ENCODE data around the gene ABCA9.

The ABCA9 gene

DNA sequence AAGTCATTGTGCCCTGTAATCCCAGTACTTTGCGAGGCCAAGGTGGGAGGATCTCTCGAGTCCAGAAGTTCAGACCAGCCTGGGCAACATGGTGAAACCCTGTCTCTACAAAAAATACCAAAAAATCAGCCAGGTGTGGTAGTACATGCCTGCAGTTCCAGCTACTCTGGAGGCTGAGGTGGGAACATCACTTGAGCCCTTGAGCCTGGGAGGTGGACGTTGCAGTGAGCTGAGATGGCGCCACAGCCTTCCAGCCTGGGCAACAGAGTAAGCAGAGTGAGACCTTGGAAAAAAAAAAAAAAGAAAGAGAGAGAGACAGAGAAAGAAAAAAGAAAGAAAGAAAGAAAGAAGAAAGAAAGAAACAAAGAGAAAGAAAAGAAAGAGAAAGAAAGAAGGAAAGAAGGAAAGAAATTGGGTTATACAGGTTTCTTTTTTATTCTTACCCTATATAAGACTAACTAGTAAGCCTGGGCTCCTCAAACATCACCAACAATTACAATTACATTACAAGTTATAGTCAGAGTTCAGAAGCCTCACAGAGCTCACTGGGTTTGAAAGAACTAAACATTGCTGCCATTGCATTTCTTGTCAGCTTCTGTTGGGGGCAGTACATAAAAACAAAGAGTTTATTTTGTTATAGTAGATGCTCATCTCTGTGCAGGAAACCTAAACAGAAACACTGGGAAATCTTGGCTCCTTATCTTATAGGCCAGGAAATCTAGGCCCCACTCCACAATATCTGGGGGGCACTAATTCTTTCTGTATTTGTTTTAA lies 6.7 kb upstream of the ABCA9 start:
- no peak for DNase-seq (ENCODE audit: low spot score)

- DNase-seq (ENCODE audit: low spot score) = no peak
Observed at GRCh38 chr17:69066482-69066881, 5.8 kb upstream of the ABCA9 start.

DNA sequence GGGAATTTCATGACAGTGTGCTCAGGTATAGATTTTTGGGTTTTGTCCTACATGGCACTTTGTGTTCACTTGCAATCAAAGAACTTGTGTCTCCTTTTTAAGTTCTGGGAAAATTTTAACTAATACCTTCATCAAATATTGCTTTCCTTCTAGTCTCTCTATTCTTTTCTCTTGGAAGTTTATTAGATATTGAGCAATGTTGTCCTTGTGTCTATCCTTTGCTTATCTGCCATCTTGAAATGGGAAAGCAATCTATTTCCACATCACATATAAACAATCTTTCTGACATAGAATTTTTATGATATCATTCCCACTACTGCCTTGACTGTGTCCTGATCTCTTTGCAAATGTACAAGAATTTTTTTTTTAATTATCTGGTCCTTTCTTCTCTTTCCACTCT lies 4.4 kb upstream of the ABCA9 start:
- no peak for DNase-seq (ENCODE audit: low spot score)

DNA sequence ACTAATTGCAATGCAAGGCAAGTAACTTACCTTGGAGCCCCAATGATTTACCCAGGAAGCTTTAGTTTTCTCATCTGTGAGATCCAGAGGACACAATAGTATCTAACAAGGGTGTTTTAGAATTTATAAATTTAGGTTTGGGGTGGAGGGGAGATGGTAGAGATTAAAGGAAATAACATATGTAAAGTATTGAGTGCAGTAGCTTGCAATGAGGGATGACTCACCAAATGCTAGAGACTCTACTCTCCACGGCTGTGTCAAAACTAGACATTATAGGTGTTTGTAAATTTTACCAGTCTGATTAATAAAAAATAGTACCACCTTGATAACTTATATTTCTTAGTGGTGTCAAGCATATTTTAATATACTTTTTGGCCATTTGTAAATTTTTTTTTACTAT lies 3.7 kb upstream of the ABCA9 start:
- DNase-seq (ENCODE audit: low spot score) = no peak

DNA sequence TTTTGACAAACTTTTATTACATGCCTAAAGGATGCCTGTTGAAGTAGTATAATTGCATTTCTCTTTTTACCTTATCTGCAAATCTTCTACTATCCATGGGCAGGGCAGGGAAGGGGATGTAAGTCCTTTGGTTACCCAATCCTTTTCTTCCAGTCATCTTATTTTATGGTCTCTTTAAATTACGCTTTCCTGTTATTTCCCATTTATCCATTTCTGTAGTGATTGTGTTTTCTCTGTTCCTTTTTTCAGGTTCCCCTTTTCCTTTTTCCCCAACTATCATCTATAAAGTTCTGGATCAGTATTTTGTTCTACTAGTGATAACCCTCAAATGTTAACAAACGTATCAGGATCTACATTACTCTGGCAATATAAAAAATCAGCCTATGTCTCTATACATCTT lies 3.3 kb upstream of the ABCA9 start:
- DNase-seq (ENCODE audit: low spot score) = no peak

DNA sequence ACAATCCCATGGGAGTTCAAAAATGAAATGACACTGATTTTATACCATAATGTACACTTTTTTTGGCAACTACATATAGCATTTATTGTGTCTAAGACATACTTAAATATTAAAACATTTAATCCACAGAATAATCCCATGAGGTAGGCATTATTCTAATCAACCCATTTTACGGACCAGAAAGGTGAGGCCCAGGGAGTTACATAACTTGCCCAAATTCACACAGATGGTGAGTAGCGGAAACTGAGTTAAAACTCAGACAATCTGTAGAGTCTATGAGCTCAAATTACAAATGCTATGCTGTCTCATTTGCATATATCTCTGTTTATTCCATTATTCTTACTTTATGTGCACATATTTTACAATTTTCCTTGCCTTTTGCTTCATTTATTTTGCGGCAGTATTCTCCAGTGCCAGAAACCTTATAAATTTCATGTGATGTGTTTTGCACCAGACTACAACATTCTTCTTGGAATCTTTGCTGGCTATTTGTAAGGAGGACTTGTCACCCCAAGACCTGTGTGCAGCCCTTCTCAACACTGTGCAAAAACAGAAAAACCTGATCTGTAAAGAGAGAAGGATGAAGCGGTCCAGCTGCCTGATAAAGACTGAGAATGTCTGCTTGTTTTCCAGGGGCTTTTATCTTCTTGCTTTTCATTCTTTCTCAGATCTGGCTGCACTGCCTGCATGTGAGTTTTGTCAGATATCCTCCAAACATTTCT lies 2.3 kb upstream of the ABCA9 start:
- no peak for DNase-seq (ENCODE audit: low spot score)

- DNase-seq (ENCODE audit: low spot score) = no peak
Observed at GRCh38 chr17:69061721-69062556, 1.2 kb upstream of the ABCA9 start.

GRCh38 chr17:69059458-69060175 lies 1.1 kb downstream of the ABCA9 start:
- DNase-seq (ENCODE audit: low spot score) = no peak

DNA sequence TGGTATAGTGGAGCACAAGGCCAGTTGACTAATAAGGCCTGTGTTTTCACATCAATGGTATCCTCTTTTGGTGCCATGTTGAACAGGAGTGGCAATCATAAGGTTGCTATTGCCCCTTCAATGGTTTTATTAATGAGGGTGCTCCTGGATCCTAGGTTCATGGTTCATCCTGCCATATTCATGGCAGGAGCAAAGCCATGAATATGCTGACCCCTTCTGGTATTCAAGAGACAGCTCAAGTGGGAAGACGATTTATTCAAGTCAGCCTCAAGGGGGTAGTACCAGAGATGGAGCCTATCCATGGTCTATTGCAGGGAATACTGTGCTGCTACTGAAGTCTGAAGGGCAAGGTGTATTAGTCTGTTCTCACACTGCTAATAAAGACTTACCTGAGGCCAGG lies 2.6 kb downstream of the ABCA9 start:
- no peak for DNase-seq (ENCODE audit: low spot score)

- DNase-seq (ENCODE audit: low spot score) = no peak
Observed at GRCh38 chr17:69057280-69057679, 3.4 kb downstream of the ABCA9 start.

DNA sequence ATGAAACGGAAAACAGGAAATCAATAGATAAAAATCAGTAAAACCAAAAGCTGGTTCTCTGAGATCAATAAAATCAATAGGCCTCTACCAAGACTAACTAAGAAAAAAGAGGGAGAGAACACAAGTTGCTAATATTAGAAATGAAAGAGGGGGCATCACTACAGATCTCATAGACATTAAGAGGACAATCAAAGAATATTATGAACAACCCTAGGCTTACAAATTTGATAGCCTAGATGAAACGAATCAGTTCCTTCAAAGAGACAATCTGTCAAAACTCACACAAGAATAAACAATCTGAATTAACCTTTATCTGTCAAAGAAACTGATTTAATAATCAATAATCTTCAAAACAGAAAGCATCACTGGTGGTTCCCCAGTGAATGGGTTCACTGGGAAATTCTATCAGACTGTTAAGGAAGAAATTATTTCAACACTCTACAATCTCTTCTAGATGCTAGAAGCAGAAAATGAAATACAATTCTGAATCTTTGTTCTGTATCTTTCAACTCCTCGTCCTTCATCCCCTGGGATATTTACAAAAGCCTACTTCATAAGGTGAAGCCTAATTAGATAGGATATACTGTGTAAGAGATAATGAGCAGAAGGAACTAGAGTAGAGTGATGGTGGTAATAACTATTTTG lies 4.4 kb downstream of the ABCA9 start:
- DNase-seq (ENCODE audit: low spot score) = no peak

- DNase-seq (ENCODE audit: low spot score) = no peak
Observed at GRCh38 chr17:69055334-69055733, 5.4 kb downstream of the ABCA9 start.

DNA sequence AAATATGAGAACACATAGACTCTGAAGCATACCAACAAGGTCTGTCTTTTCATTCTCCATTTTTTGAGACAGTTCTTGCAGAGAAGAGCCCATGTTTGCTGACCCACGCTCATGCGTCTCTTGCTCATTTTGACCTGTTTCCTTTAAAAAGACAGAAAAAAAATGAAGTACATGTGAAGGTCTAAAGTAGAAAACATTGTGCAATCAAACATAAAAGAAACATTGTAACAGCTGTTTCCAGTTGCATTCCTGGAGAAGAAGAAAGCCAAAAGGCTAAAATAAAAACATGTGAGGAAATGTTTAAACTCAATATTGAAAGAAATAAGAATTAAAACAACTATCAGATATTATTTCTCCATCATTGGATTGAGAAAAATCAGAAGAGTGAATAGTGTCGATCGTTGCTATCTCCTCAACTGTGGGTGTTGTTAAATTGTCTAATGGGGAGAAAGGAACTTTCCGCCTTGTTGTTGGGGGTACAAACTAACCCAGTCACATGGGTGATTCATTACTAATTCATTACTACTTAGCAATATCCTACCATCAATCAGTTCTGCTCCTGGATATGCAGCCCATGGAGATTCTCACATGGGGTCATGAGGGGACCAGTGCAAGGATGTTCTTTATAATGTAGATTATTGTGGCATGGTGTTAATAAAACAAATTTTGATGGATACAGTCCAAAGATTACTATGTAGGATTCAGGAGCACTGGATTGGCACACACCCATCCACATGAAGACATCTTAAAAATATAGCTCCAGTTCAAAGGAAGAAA lies 9.5 kb downstream of the ABCA9 start:
- no peak for DNase-seq (ENCODE audit: low spot score)

- no peak for DNase-seq (ENCODE audit: low spot score)
Observed at GRCh38 chr17:69048634-69049033, 12.1 kb downstream of the ABCA9 start.

DNA sequence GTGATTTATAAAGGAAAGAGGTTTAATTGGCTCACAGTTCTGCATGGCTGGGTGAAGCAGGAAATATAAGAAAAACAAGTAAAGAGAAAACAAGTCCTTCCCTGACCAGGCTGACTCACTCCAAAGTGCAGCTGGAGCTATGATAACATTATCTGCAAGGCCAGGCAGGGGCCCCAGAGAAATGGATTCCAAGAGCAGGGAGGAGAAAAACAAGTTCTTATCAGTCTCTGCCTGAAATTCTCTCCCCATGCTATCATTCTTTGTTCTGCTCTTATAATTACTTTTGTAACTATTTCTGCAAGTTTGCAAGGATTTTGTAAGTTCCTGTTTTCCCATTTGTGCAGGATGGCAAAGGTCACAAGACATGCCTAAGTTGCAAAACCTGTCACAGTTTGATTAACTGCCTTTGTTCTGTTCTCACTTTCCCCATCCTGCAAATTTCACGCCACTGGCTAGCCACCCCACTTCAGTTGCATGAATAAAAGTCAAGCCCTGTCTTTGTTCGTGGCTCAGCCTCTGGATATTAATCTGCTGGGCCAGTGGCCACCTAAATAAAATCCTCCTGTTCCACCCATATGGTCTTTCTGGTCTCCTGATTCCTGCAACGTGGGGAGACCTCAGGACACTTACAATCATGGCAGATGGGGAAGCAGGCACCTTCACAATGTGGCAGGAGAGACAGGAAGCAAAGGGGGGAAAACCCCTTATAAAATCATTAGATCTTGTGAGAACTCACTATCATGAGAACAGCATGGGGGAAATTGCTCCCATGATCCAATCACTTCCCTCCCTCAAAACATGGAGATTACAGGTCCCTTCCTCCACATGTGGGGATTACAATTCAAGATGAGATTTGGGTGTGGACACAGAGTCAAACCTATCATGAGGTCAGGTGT lies 13.1 kb downstream of the ABCA9 start:
- DNase-seq (ENCODE audit: low spot score) = no peak

- no peak for DNase-seq (ENCODE audit: low spot score)
Observed at GRCh38 chr17:69046121-69046807, 14.5 kb downstream of the ABCA9 start.

DNA sequence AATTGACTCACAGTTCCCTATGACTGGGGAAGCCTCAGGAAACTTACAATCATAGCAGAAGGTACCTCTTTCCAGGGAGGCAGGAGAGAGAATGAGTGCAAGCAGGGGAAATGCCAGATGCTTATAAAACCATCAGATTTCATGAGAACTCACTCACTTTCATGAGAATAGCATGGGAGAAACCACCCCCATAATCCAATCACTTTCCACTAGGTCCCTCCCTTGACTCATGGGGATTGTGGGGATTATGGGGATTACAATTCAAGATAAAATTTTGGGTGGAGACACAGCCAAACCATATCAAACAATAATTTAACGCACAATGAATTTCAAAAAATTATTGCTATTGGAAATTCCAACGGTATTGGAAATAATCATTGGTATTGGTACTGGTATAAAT lies 15.1 kb downstream of the ABCA9 start:
- DNase-seq (ENCODE audit: low spot score) = no peak

DNA sequence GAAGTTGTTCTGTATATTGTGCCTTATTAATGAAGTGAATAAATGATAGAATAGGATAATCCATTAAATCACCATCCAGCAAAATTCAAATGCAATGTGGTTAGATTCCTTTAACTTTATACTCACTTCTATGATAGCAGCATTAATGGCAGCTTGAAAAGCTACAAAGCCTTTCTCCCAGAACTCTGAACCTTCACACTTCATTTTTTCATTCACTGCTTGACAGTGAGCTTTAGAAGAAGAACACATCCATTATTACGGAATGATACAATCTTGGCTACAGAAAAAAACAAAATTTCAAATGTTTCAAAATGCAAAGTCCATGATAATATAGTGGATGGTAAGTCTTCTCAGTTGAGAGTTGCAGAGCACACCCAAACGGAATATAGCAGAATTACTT lies 16.4 kb downstream of the ABCA9 start:
- DNase-seq (ENCODE audit: low spot score) = no peak

GRCh38 chr17:69043098-69043734 lies 17.5 kb downstream of the ABCA9 start:
- no peak for DNase-seq (ENCODE audit: low spot score)

Data from CD4-positive, alpha-beta T cell treated with Interleukin-15 for 4 hours (primary cell).